GM23338 (cell line): ENCODE results near the gene XPO6. TPM values are rescaled to one million over a fixed set of nuclear protein-coding genes. Genes with fewer than 3 reads are reported as not detected.

Experiments
- ATAC-seq: fragments of 200-7000 bp; cut with Tn5 transposase; 3 replicates; pipeline ENCODE4 v1.9.1; 2020
- DNase-seq: peaks from one replicate; pipeline ENCODE4 v3.0.0-alpha.2; 2015; ENCODE audit warnings: low spot score
- H2AFZ ChIP-seq: fragments of 200-600 bp; sonication (generic); 2 replicates; pipeline ENCODE4 v1.8.0; 2016; ENCODE audit warnings: antibody characterized with exemption, mild to moderate bottlenecking, moderate library complexity
- H3F3A ChIP-seq: fragments of 200-600 bp; sonication (generic); replicated peaks from 2 replicates; pipeline ENCODE4 v1.8.0; 2017; ENCODE audit warnings: antibody characterized with exemption, mixed run types, low read depth
- H3K27ac ChIP-seq: fragments of 200-600 bp; sonication (generic); 2 replicates; pipeline ENCODE4 v1.6.1; 2016; ENCODE audit warnings: low read depth
- H3K27me3 ChIP-seq: fragments of 200-600 bp; sonication (generic); 2 replicates; pipeline ENCODE4 v1.8.0; 2016; ENCODE audit warnings: mild to moderate bottlenecking, mixed run types, moderate library complexity; ENCODE audit not compliant: insufficient read depth
- H3K36me3 ChIP-seq: fragments of 200-600 bp; sonication (generic); 2 replicates; pipeline ENCODE4 v1.8.0; 2016; ENCODE audit warnings: mild to moderate bottlenecking; ENCODE audit not compliant: insufficient read depth
- H3K4me1 ChIP-seq: fragments of 200-600 bp; sonication (generic); 2 replicates; pipeline ENCODE4 v1.8.0; 2016; ENCODE audit warnings: mild to moderate bottlenecking, moderate library complexity; ENCODE audit not compliant: insufficient read depth
- H3K4me2 ChIP-seq: fragments of 200-600 bp; sonication (generic); 2 replicates; pipeline ENCODE4 v1.7.1; 2017; ENCODE audit warnings: mixed run types
- H3K4me3 ChIP-seq: fragments of 200-600 bp; sonication (generic); 2 replicates; pipeline ENCODE4 v1.6.1; 2016; ENCODE audit warnings: mixed run types
- H3K79me2 ChIP-seq: fragments of 200-600 bp; sonication (generic); replicated peaks from 2 replicates; pipeline ENCODE4 v1.8.0; 2017; ENCODE audit warnings: mild to moderate bottlenecking; ENCODE audit not compliant: insufficient read depth
- H3K9me2 ChIP-seq: fragments of 200-600 bp; sonication (generic); 2 replicates; pipeline ENCODE4 v1.8.0; 2017; ENCODE audit not compliant: insufficient read depth
- H4K20me1 ChIP-seq: fragments of 200-600 bp; sonication (generic); replicated peaks from 2 replicates; pipeline ENCODE4 v1.8.0; 2017; ENCODE audit warnings: mild to moderate bottlenecking; ENCODE audit not compliant: insufficient read depth
- H3K27ac Mint-ChIP-seq: 2 replicates; pipeline ENCODE4 v1.8.0; 2020; ENCODE audit warnings: inconsistent platforms, mild to moderate bottlenecking, moderate library complexity, mixed read lengths
- H3K27me3 Mint-ChIP-seq: 3 replicates; pipeline ENCODE4 v1.8.0; 2022; ENCODE audit warnings: low read depth, mild to moderate bottlenecking, moderate library complexity, mixed read lengths, inconsistent platforms; ENCODE audit not compliant: insufficient read depth, poor library complexity
- H3K36me3 Mint-ChIP-seq: 3 replicates; pipeline ENCODE4 v1.8.0; 2021; ENCODE audit warnings: low read depth, mild to moderate bottlenecking, inconsistent platforms, moderate library complexity, mixed read lengths
- H3K4me1 Mint-ChIP-seq: 3 replicates; pipeline ENCODE4 v1.8.0; 2020; ENCODE audit warnings: mild to moderate bottlenecking, inconsistent platforms, mixed read lengths
- H3K4me3 Mint-ChIP-seq: 3 replicates; pipeline ENCODE4 v1.8.0; 2021; ENCODE audit warnings: moderate library complexity, mild to moderate bottlenecking, inconsistent platforms, mixed read lengths
- H3K9me3 Mint-ChIP-seq: 3 replicates; pipeline ENCODE4 v1.8.0; 2020; ENCODE audit warnings: moderate library complexity, mild to moderate bottlenecking, inconsistent platforms, mixed read lengths
- JUNB ChIP-seq: IDR thresholded peaks from one replicate; pipeline ENCODE4 v1.6.1; 2016; ENCODE audit warnings: antibody characterized with exemption; ENCODE audit not compliant: unreplicated experiment
- ZNF114 ChIP-seq: fragments of 250-450 bp; sonication (Bioruptor Pico); IDR thresholded peaks from 2 replicates; pipeline ENCODE4 v1.5.0; 2020; ENCODE audit warnings: mild to moderate bottlenecking, moderate library complexity
- ZNF331 ChIP-seq: fragments of 250-450 bp; sonication (Bioruptor Pico); IDR thresholded peaks from 2 replicates; pipeline ENCODE4 v1.5.0; 2020; ENCODE audit warnings: low read depth, mild to moderate bottlenecking, moderate library complexity
- polyA plus RNA-seq: library from polyadenylated mRNA; unstranded; fragments of >200 nt; fragmentation: Nextera tagmentation; extraction: Ambion mirVana; gene quantifications from 2 replicates; pipeline ENCODE4 v1.2.1, GENCODE V29; 2016
- total RNA-seq: library from RNA; depleted of rRNA; stranded (reverse); fragments of >200 nt; shearing (Covaris generic); gene quantifications from 2 replicates; pipeline ENCODE4 v1.2.3, GENCODE V29; 2014
- TF ChIP-seq, protein P1 (sequence below): fragments of 250-450 bp; sonication (Bioruptor Pico); IDR thresholded peaks from 2 replicates; pipeline ENCODE4 v1.5.0; 2020; ENCODE audit warnings: mild to moderate bottlenecking, moderate library complexity

The XPO6 gene
- total and polyA plus RNA-seq, 2 experiments from 2014 or later = 83.9 to 178 TPM

DNA sequence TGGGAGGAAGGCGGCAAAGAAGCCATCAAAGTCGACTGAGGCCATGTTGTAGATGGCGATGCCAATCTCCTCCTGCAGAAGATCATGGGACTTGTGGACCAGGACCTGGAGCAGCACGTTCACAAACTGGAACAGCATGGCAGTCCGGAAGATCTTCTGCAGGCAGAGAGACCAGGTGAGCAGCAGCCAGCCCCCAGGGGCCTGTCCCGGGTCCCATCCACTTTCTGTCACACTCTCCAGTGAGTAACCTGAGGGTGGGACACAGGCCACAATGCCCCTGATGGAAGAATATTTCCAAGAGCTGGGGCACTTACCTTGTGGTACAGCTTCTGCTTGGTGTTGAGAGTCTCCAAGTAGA, 110.3 kb downstream of the XPO6 start:
- Mint-ChIP-seq H3K4me1 (no peaks in the 10 kb centered on the region), H3K36me3 (peaks cover 83% of the 10 kb centered on the region), H3K4me3 (no peak overlapping the region), H3K27me3 (peaks cover 11% of the 10 kb centered on the region), H3K27ac (no peak overlapping the region), H3K9me3 (no peaks in the 10 kb centered on the region)
- Histone ChIP-seq H2AFZ (no peak overlapping the region), H3K4me2 (no peak overlapping the region), H4K20me1 (peaks cover 11% of the 10 kb centered on the region; the same call in 1 of the 2 replicates), H3K79me2 (no peaks in the 10 kb centered on the region), H3K27ac (no peak overlapping the region), H3K36me3 (peaks cover 30% of the 10 kb centered on the region), H3K4me1 (no peaks in the 10 kb centered on the region), H3K27me3 (no peaks in the 10 kb centered on the region), H3K4me3 (no peak overlapping the region), H3K9me2 (no peaks in the 10 kb centered on the region), H3F3A (no peaks in the 10 kb centered on the region)
- DNase-seq = no peak
- no peak for ATAC-seq
- TF ChIP-seq JUNB (no peak), ZNF331 (CRISPR knock-in tag) (no peak)
- TF ChIP-seq, protein P1, sequence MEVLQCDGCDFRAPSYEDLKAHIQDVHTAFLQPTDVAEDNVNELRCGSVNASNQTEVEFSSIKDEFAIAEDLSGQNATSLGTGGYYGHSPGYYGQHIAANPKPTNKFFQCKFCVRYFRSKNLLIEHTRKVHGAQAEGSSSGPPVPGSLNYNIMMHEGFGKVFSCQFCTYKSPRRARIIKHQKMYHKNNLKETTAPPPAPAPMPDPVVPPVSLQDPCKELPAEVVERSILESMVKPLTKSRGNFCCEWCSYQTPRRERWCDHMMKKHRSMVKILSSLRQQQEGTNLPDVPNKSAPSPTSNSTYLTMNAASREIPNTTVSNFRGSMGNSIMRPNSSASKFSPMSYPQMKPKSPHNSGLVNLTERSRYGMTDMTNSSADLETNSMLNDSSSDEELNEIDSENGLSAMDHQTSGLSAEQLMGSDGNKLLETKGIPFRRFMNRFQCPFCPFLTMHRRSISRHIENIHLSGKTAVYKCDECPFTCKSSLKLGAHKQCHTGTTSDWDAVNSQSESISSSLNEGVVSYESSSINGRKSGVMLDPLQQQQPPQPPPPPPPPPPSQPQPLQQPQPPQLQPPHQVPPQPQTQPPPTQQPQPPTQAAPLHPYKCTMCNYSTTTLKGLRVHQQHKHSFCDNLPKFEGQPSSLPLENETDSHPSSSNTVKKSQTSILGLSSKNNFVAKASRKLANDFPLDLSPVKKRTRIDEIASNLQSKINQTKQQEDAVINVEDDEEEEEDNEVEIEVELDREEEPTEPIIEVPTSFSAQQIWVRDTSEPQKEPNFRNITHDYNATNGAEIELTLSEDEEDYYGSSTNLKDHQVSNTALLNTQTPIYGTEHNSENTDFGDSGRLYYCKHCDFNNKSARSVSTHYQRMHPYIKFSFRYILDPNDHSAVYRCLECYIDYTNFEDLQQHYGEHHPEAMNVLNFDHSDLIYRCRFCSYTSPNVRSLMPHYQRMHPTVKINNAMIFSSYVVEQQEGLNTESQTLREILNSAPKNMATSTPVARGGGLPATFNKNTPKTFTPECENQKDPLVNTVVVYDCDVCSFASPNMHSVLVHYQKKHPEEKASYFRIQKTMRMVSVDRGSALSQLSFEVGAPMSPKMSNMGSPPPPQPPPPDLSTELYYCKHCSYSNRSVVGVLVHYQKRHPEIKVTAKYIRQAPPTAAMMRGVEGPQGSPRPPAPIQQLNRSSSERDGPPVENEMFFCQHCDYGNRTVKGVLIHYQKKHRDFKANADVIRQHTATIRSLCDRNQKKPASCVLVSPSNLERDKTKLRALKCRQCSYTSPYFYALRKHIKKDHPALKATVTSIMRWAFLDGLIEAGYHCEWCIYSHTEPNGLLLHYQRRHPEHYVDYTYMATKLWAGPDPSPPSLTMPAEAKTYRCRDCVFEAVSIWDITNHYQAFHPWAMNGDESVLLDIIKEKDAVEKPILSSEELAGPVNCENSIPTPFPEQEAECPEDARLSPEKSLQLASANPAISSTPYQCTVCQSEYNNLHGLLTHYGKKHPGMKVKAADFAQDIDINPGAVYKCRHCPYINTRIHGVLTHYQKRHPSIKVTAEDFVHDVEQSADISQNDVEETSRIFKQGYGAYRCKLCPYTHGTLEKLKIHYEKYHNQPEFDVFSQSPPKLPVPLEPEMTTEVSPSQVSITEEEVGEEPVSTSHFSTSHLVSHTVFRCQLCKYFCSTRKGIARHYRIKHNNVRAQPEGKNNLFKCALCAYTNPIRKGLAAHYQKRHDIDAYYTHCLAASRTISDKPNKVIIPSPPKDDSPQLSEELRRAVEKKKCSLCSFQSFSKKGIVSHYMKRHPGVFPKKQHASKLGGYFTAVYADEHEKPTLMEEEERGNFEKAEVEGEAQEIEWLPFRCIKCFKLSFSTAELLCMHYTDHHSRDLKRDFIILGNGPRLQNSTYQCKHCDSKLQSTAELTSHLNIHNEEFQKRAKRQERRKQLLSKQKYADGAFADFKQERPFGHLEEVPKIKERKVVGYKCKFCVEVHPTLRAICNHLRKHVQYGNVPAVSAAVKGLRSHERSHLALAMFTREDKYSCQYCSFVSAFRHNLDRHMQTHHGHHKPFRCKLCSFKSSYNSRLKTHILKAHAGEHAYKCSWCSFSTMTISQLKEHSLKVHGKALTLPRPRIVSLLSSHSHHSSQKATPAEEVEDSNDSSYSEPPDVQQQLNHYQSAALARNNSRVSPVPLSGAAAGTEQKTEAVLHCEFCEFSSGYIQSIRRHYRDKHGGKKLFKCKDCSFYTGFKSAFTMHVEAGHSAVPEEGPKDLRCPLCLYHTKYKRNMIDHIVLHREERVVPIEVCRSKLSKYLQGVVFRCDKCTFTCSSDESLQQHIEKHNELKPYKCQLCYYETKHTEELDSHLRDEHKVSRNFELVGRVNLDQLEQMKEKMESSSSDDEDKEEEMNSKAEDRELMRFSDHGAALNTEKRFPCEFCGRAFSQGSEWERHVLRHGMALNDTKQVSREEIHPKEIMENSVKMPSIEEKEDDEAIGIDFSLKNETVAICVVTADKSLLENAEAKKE (CRISPR knock-in tag) = no peak

DNA sequence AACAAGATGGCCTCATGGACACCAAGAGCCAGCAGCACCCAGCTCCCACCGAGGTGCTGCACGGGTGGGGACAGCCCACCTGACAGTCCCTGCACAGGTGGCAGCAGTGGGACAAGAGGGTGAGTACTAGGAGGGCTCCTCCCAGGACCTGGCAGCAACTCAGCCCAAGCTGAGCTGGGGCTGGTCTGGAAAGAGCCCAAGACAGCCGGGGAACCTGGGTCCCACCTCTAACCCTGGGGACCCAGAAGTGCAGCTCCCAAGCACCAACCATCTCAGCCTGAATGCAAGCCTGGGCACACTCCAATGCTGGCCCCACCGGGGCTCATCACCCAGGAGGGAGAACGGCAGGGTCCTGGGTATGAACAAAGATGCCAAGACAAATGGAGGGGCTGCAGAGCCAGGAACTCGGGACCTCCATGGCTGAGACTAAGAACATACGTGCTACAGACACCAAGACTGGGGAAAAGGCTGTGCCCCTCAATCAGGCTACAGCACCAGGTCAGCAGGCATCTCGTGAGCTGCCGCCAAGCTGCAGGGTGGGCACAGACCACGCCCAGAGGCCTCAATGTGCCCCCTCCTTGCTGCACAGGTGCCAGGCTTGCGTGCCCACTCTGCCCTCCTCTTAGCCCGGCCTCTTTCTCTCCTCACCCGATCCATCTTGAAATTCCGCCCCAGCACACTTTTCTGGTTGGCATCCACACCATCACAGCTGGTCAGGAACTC, 110.8 kb downstream of the XPO6 start:
- H3F3A ChIP-seq = no peaks in the 10 kb centered on the region
- no peak overlapping the region for H3K4me2 ChIP-seq
- Mint-ChIP-seq H3K27me3 (peaks cover 11% of the 10 kb centered on the region), H3K27ac (no peak overlapping the region), H3K4me1 (no peaks in the 10 kb centered on the region), H3K36me3 (peaks cover 80% of the 10 kb centered on the region), H3K9me3 (no peaks in the 10 kb centered on the region), H3K4me3 (no peak overlapping the region)
- no peak overlapping the region for H2AFZ ChIP-seq
- H3K27me3 ChIP-seq = no peaks in the 10 kb centered on the region
- no peaks in the 10 kb centered on the region for H3K79me2 ChIP-seq
- H3K9me2 ChIP-seq = no peaks in the 10 kb centered on the region
- H3K4me1 ChIP-seq = no peaks in the 10 kb centered on the region
- H3K4me3 ChIP-seq = no peak overlapping the region
- peaks cover 11% of the 10 kb centered on the region; the same call in 1 of the 2 replicates for H4K20me1 ChIP-seq
- no peak for DNase-seq
- no peak for ATAC-seq
- H3K36me3 ChIP-seq = peaks cover 26% of the 10 kb centered on the region
- H3K27ac ChIP-seq = no peak overlapping the region
- TF ChIP-seq, protein P1 (CRISPR knock-in tag) = no peak
- TF ChIP-seq ZNF114 (CRISPR knock-in tag) = no peak
